GM12872 (cell line): ENCODE results near the gene OR3A2.

Source experiments
- CTCF ChIP-seq: IDR thresholded peaks from 3 replicates; pipeline ENCODE4 v1.5.1; 2011; ENCODE audit warnings: low read depth, mild to moderate bottlenecking, low read length, moderate library complexity; ENCODE audit not compliant: insufficient read depth

The OR3A2 gene

GRCh38 chr17:3385869-3386816, at the start of gene OR3A2:
Gene OR3A2, minus strand, starts transcription at chr17:3386308.
- no peak for TF ChIP-seq CTCF

GRCh38 chr17:3433741-3434140, 47.6 kb upstream of the OR3A2 start, which contains the start of gene OR1E2:
Gene OR1E2, minus strand, starts transcription at chr17:3433841. Its CDS starts 0 bp downstream, at chr17:3433841.
- no peak for TF ChIP-seq CTCF

- no peak for TF ChIP-seq CTCF
These were observed 32.1 kb upstream of the OR3A2 start for GRCh38 chr17:3418222-3418621.

- no peak for TF ChIP-seq CTCF
These were observed 29.5 kb upstream of the OR3A2 start for GRCh38 chr17:3415610-3416009.

- TF ChIP-seq CTCF: no peak
These were observed 25.0 kb upstream of the OR3A2 start, which contains the start of gene OR3A3 for GRCh38 chr17:3411070-3411469. Gene OR3A3, plus strand, starts transcription at chr17:3411370.

- TF ChIP-seq CTCF: no peak
These were observed 15.7 kb upstream of the OR3A2 start for GRCh38 chr17:3401786-3402185.

- no peak for TF ChIP-seq CTCF
These were observed 13.9 kb upstream of the OR3A2 start for GRCh38 chr17:3400055-3400454.
